ENCODE data around the gene SH3RF3. TPM values are rescaled to one million over a fixed set of nuclear protein-coding genes. Genes with fewer than 3 reads are reported as not detected.

Gene SH3RF3
- total RNA-seq, 1 donor from 2014 or later = 7.9 TPM

GRCh38 chr2:109369671-109370191 is 240.7 kb downstream of the SH3RF3 start:
- H3K27me3 ChIP-seq (ENCODE audit: low read depth) = no peaks in the 10 kb centered on the region
- no peak for DNase-seq
- H3K9me3 ChIP-seq (replicated peaks) = no peaks in the 10 kb centered on the region
- H3K4me1 ChIP-seq = peaks cover 7% of the 10 kb centered on the region
- peaks cover 16% of the 10 kb centered on the region for H3K36me3 ChIP-seq
- TF ChIP-seq CTCF (IDR thresholded peaks at IDR 0.05; ENCODE audit: borderline replicate concordance) = no peak
- no peak overlapping the region for H3K4me3 ChIP-seq
- H3K27ac ChIP-seq (replicated peaks) = no peak overlapping the region
- intact Hi-C loops (cut with micrococcal nuclease) = no loop called here

GRCh38 chr2:109370399-109371035 is 241.5 kb downstream of the SH3RF3 start:
- Histone ChIP-seq H3K36me3 (peaks cover 20% of the 10 kb centered on the region), H3K9me3 (replicated peaks) (no peaks in the 10 kb centered on the region), H3K4me1 (peaks cover 12% of the 10 kb centered on the region), H3K27me3 (ENCODE audit: low read depth) (no peaks in the 10 kb centered on the region), H3K4me3 (no peak overlapping the region), H3K27ac (replicated peaks) (no peak overlapping the region)
- intact Hi-C loops (cut with micrococcal nuclease) = no loop called here
- no peak for DNase-seq
- TF ChIP-seq CTCF (IDR thresholded peaks at IDR 0.05; ENCODE audit: borderline replicate concordance) = no peak

GRCh38 chr2:109371481-109372170 is 242.6 kb downstream of the SH3RF3 start:
- Histone ChIP-seq H3K27ac (replicated peaks) (no peak overlapping the region), H3K9me3 (replicated peaks) (no peaks in the 10 kb centered on the region), H3K36me3 (peaks cover 20% of the 10 kb centered on the region), H3K4me1 (peaks cover 22% of the 10 kb centered on the region), H3K27me3 (ENCODE audit: low read depth) (no peaks in the 10 kb centered on the region), H3K4me3 (no peak overlapping the region)
- no peak for DNase-seq
- intact Hi-C loops (cut with micrococcal nuclease) = no loop called here
- TF ChIP-seq CTCF (IDR thresholded peaks at IDR 0.05; ENCODE audit: borderline replicate concordance) = no peak

GRCh38 chr2:109372171-109372568 is 243.2 kb downstream of the SH3RF3 start:
- Histone ChIP-seq H3K27me3 (ENCODE audit: low read depth) (no peaks in the 10 kb centered on the region), H3K4me1 (peaks cover 27% of the 10 kb centered on the region), H3K27ac (replicated peaks) (no peak overlapping the region), H3K36me3 (peaks cover 20% of the 10 kb centered on the region), H3K4me3 (no peak overlapping the region), H3K9me3 (replicated peaks) (no peaks in the 10 kb centered on the region)
- no peak for DNase-seq
- no peak for TF ChIP-seq CTCF (IDR thresholded peaks at IDR 0.05; ENCODE audit: borderline replicate concordance)
- intact Hi-C loops (cut with micrococcal nuclease) = no loop called here

- intact Hi-C loops (cut with micrococcal nuclease) = no loop called here
Measured at GRCh38 chr2:109372614-109373013, 243.6 kb downstream of the SH3RF3 start.

More at GRCh38 chr2:109372614-109373013, 243.6 kb downstream of the SH3RF3 start:
- no peak for TF ChIP-seq CTCF (IDR thresholded peaks at IDR 0.05; ENCODE audit: borderline replicate concordance)
- Histone ChIP-seq H3K9me3 (replicated peaks) (no peaks in the 10 kb centered on the region), H3K36me3 (peaks cover 20% of the 10 kb centered on the region), H3K4me1 (peaks cover 29% of the 10 kb centered on the region), H3K27ac (replicated peaks) (no peak overlapping the region), H3K4me3 (no peak overlapping the region), H3K27me3 (ENCODE audit: low read depth) (no peaks in the 10 kb centered on the region)
- no peak for DNase-seq

All from left ventricle myocardium inferior (tissue), 1 donor.